Liver (tissue), 9 donors: Measurements from ENCODE around the gene KLHDC8A. TPM values are rescaled to one million over a fixed set of nuclear protein-coding genes. Genes with fewer than 3 reads are reported as not detected.

Experiments used
- DNase-seq: peaks from one replicate; pipeline ENCODE4 v3.0.0-alpha.2; 2017; ENCODE audit warnings: low spot score
- H3K27ac ChIP-seq, 2 donors: one replicate each; pipeline ENCODE4 v1.7.0; 2013; ENCODE audit warnings: inconsistent platforms in 2 of 2, low read length in 2 of 2, control low read depth in 1 of 2, low read depth in 1 of 2, mild to moderate bottlenecking in 1 of 2
- H3K27me3 ChIP-seq, 4 donors: one replicate each; pipeline versions ENCODE4 v1.6.1 to v1.7.0; 2013; ENCODE audit warnings: low read length in 3 of 4, inconsistent platforms in 1 of 4, mild to moderate bottlenecking in 1 of 4, moderate library complexity in 1 of 4; ENCODE audit not compliant: control insufficient read depth in 4 of 4, insufficient read depth in 4 of 4
- H3K36me3 ChIP-seq, 4 donors: one replicate each; pipeline versions ENCODE4 v1.6.1 to v1.7.0; 2013; ENCODE audit warnings: low read length in 3 of 4, mild to moderate bottlenecking in 3 of 4, low read depth in 1 of 4, moderate library complexity in 1 of 4; ENCODE audit not compliant: control insufficient read depth in 4 of 4, insufficient read depth in 3 of 4
- H3K4me1 ChIP-seq, 4 donors: one replicate each; pipeline versions ENCODE4 v1.6.1 to v1.7.0; 2013; ENCODE audit warnings: low read length in 3 of 4, mild to moderate bottlenecking in 3 of 4, moderate library complexity in 1 of 4; ENCODE audit not compliant: control insufficient read depth in 4 of 4, insufficient read depth in 4 of 4
- H3K4me3 ChIP-seq, 3 donors: one replicate each; pipeline versions ENCODE4 v1.6.1 to v1.7.0; 2013; ENCODE audit warnings: low read length in 3 of 3, control low read depth in 1 of 3, low read depth in 1 of 3, mild to moderate bottlenecking in 1 of 3
- H3K9ac ChIP-seq, 2 donors: one replicate each; pipeline ENCODE4 v1.7.0; 2013; ENCODE audit warnings: low read length in 2 of 2, mild to moderate bottlenecking in 2 of 2, moderate library complexity in 2 of 2, control low read depth in 1 of 2, low read depth in 1 of 2
- H3K9me3 ChIP-seq, 4 donors: one replicate each; pipeline versions ENCODE4 v1.6.1 to v1.7.0; 2013; ENCODE audit warnings: low read length in 3 of 4; ENCODE audit not compliant: control insufficient read depth in 4 of 4
- FOXA2 ChIP-seq: IDR thresholded peaks from 2 replicates; pipeline ENCODE4 v1.6.1; 2016; ENCODE audit warnings: antibody characterized with exemption
- GABPA ChIP-seq, 2 donors: IDR thresholded peaks in 1 of 2; conservative IDR thresholded peaks in 1 of 2; 2 replicates each; pipeline ENCODE4 v1.6.1; 2016; ENCODE audit warnings: antibody characterized with exemption in 2 of 2, mild to moderate bottlenecking in 1 of 2, moderate library complexity in 1 of 2
- HNF4A ChIP-seq, 2 donors: conservative IDR thresholded peaks; 2 replicates each; pipeline ENCODE4 v1.6.1; 2016; ENCODE audit warnings: antibody characterized with exemption in 2 of 2, mild to moderate bottlenecking in 2 of 2
- HNF4G ChIP-seq: IDR thresholded peaks from 2 replicates; pipeline ENCODE4 v1.6.1; 2016; ENCODE audit warnings: antibody characterized with exemption
- RAD21 ChIP-seq, 2 donors: IDR thresholded peaks; 2 replicates each; pipeline ENCODE4 v1.6.1; 2016; ENCODE audit warnings: antibody characterized with exemption in 2 of 2, mild to moderate bottlenecking in 2 of 2
- RXRA ChIP-seq, 2 donors: IDR thresholded peaks; 2 replicates each; pipeline ENCODE4 v1.6.1; 2017 to 2018; ENCODE audit warnings: antibody characterized with exemption in 2 of 2, mild to moderate bottlenecking in 1 of 2
- SP1 ChIP-seq: IDR thresholded peaks from 2 replicates; pipeline ENCODE4 v1.6.1; 2018; ENCODE audit warnings: antibody characterized with exemption, mild to moderate bottlenecking
- TAF1 ChIP-seq: conservative IDR thresholded peaks from 2 replicates; pipeline ENCODE4 v1.6.1; 2016; ENCODE audit warnings: antibody characterized with exemption, mild to moderate bottlenecking
- YY1 ChIP-seq: IDR thresholded peaks from 2 replicates; pipeline ENCODE4 v1.6.1; 2016; ENCODE audit warnings: antibody characterized with exemption, mild to moderate bottlenecking
- WGBS: extraction: QIAGEN DNeasy Blood & Tissue Kit; methylation state at CpG from one replicate; pipeline ENCODE4 v1.1.7; 2013; 5-methylcytosine and 5-hydroxymethylcytosine counted together
- polyA plus RNA-seq, 2 donors: library from polyadenylated mRNA; stranded (reverse) in 1 of 2; unstranded in 1 of 2; fragments of 200-250 nt in 1 of 2; fragments of >200 nt in 1 of 2; fragmentation: Nextera tagmentation in 1 of 2; extraction: Ambion mirVana in 1 of 2; gene quantifications; one replicate each; pipeline versions ENCODE4 v1.2.1 to v1.2.3, GENCODE V29; 2013 to 2015
- total RNA-seq, 2 donors: library from RNA; depleted of rRNA; stranded (reverse); fragments of >200 nt; gene quantifications; one replicate each; pipeline ENCODE4 v1.2.3, GENCODE V29; 2014
- TF ChIP-seq, protein P1 (sequence below): IDR thresholded peaks from 2 replicates; pipeline ENCODE4 v1.6.1; 2016; ENCODE audit warnings: antibody characterized with exemption
- TF ChIP-seq, protein P2 (sequence below): fragments of 150-350 bp; IDR thresholded peaks from 2 replicates; pipeline ENCODE4 v1.5.1; 2017; ENCODE audit warnings: improper control_type of control experiment, low read depth, low read length; ENCODE audit not compliant: missing input control
- TF ChIP-seq, protein P3 (sequence below): IDR thresholded peaks from 2 replicates; pipeline ENCODE4 v1.6.1; 2016; ENCODE audit warnings: antibody characterized with exemption, mild to moderate bottlenecking
- TF ChIP-seq, protein P4 (sequence below): IDR thresholded peaks from 2 replicates; pipeline ENCODE4 v1.6.1; 2016; ENCODE audit warnings: antibody characterized with exemption
- donor health status: healthy.
- donor health status: healthy.
- donor health status: healthy.
- donor health status: healthy.
- donor health status: healthy.

Gene KLHDC8A
- total and polyA plus RNA-seq, 4 donors, result 0.02 to 0.05 TPM; not detected in 2

DNA sequence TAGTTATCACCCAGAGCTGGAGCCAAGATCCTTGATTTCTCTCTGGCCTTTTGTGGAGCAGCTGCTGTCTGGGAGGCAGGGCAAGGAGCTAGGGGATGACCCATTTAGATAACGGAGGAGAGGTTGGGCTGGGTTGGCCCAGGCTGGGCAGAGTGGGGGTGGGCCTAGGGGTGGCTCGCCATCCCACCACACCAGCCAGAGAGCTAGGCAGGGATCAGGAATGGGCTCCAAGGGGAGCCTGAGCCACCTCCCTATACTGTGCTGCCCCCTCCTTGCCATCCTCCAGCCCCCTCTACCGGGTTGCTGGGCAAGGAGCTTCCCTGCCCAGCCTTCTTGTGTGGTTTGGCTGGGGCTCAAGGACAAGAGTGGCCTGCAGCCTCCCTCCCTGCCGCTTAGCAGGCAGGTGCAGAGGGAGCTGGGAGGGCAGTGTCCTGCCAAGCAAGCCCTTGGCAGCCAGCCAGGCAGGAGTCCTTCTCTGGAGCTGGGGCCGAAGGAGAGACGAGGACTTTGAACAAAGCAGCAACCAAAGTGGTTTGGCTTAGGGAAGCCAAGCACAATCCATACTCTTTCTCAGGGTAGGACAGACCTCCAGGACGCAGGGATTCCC, 39.3 kb downstream of the KLHDC8A start:
- H3K9ac ChIP-seq, result no peak overlapping the region
- H3K27ac ChIP-seq, result peak overlapping the region; percentile 25 to 86
- no peaks in the 10 kb centered on the region for H3K27me3 ChIP-seq
- TF ChIP-seq YY1 (no peak), FOXA2 (peak; percentile 22), RAD21 (IDR thresholded peaks at IDR 0.05) (peak in 1 of 2 donors; percentile 20), RXRA (IDR thresholded peaks at IDR 0.05) (peak; percentile 63 to 69), GABPA (IDR thresholded peaks at IDR 0.05 in 1 of 2, conservative IDR thresholded peaks at IDR 0.05 in 1 of 2) (no peak), HNF4A (conservative IDR thresholded peaks at IDR 0.05) (peak; percentile 70 to 73)
- TF ChIP-seq, protein P1, sequence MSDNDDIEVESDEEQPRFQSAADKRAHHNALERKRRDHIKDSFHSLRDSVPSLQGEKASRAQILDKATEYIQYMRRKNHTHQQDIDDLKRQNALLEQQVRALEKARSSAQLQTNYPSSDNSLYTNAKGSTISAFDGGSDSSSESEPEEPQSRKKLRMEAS, result peak; percentile 25
- H3K4me1 ChIP-seq, result peaks cover 22 to 62% (median 48%) of the 10 kb centered on the region in 4 donors
- DNase-seq, result peak; percentile 54
- H3K9me3 ChIP-seq, result no peaks in the 10 kb centered on the region
- H3K36me3 ChIP-seq, result no peaks in the 10 kb centered on the region
- H3K4me3 ChIP-seq, result no peak overlapping the region
- WGBS, result 18% methylated on average over 7 of the region's 7 CpGs

DNA sequence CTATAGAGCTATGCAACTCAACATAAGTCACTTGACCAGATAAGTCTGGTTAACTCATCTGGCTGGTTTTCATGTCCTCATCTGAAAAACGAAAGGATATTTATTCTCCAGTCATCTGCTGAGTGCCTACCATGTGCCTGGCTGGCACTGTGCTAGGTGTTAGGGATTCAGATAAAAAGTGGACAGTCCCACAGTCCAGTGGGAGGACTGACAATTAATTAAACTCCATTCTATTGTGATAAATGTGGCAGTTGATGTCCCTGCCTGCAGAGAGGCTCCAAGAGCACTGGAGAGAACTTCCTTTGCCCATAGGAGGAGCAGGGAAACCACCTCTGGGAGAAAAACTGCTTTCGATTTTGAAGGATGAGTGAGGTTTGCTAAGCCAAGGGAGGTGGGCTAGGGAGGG, 40.6 kb downstream of the KLHDC8A start:
- no peak overlapping the region for H3K4me3 ChIP-seq
- peaks cover 0 to 2% (median under 1%) of the 10 kb centered on the region in 4 donors for H3K36me3 ChIP-seq
- peaks cover 20 to 56% (median 45%) of the 10 kb centered on the region in 4 donors for H3K4me1 ChIP-seq
- no peak overlapping the region for H3K9ac ChIP-seq
- no peaks in the 10 kb centered on the region for H3K9me3 ChIP-seq
- TF ChIP-seq, protein P2, sequence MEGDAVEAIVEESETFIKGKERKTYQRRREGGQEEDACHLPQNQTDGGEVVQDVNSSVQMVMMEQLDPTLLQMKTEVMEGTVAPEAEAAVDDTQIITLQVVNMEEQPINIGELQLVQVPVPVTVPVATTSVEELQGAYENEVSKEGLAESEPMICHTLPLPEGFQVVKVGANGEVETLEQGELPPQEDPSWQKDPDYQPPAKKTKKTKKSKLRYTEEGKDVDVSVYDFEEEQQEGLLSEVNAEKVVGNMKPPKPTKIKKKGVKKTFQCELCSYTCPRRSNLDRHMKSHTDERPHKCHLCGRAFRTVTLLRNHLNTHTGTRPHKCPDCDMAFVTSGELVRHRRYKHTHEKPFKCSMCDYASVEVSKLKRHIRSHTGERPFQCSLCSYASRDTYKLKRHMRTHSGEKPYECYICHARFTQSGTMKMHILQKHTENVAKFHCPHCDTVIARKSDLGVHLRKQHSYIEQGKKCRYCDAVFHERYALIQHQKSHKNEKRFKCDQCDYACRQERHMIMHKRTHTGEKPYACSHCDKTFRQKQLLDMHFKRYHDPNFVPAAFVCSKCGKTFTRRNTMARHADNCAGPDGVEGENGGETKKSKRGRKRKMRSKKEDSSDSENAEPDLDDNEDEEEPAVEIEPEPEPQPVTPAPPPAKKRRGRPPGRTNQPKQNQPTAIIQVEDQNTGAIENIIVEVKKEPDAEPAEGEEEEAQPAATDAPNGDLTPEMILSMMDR, result no peak
- TF ChIP-seq FOXA2 (no peak), HNF4G (no peak), SP1 (no peak), RAD21 (IDR thresholded peaks at IDR 0.05) (no peak), TAF1 (no peak)
- TF ChIP-seq, protein P3, sequence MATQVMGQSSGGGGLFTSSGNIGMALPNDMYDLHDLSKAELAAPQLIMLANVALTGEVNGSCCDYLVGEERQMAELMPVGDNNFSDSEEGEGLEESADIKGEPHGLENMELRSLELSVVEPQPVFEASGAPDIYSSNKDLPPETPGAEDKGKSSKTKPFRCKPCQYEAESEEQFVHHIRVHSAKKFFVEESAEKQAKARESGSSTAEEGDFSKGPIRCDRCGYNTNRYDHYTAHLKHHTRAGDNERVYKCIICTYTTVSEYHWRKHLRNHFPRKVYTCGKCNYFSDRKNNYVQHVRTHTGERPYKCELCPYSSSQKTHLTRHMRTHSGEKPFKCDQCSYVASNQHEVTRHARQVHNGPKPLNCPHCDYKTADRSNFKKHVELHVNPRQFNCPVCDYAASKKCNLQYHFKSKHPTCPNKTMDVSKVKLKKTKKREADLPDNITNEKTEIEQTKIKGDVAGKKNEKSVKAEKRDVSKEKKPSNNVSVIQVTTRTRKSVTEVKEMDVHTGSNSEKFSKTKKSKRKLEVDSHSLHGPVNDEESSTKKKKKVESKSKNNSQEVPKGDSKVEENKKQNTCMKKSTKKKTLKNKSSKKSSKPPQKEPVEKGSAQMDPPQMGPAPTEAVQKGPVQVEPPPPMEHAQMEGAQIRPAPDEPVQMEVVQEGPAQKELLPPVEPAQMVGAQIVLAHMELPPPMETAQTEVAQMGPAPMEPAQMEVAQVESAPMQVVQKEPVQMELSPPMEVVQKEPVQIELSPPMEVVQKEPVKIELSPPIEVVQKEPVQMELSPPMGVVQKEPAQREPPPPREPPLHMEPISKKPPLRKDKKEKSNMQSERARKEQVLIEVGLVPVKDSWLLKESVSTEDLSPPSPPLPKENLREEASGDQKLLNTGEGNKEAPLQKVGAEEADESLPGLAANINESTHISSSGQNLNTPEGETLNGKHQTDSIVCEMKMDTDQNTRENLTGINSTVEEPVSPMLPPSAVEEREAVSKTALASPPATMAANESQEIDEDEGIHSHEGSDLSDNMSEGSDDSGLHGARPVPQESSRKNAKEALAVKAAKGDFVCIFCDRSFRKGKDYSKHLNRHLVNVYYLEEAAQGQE, result no peak
- TF ChIP-seq, protein P4, sequence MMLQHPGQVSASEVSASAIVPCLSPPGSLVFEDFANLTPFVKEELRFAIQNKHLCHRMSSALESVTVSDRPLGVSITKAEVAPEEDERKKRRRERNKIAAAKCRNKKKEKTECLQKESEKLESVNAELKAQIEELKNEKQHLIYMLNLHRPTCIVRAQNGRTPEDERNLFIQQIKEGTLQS, result no peak
- TF ChIP-seq, protein P1, result no peak
- no peak overlapping the region for H3K27ac ChIP-seq
- DNase-seq, result no peak
- 32% methylated on average over 2 of the region's 2 CpGs for WGBS
- H3K27me3 ChIP-seq, result no peaks in the 10 kb centered on the region
